H9 (cell line): Measurements from ENCODE around the gene RNASE7. TPM values are rescaled to one million over a fixed set of nuclear protein-coding genes. Genes with fewer than 3 reads are reported as not detected.

Experiments used
- DNase-seq: peaks from one replicate; pipeline ENCODE4 v3.0.0-alpha.2; 2017
- H2AFZ ChIP-seq: one replicate; pipeline ENCODE4 v1.6.1; 2013; ENCODE audit warnings: mild to moderate bottlenecking, low read length, control low read depth, moderate library complexity
- H2AK5ac ChIP-seq: 2 replicates; pipeline ENCODE4 v1.6.1; 2013; ENCODE audit warnings: low read length, control low read depth, mixed read lengths; ENCODE audit not compliant: insufficient read length
- H2BK120ac ChIP-seq: one replicate; pipeline ENCODE4 v1.6.1; 2013; ENCODE audit warnings: low read depth, mild to moderate bottlenecking, low read length, control low read depth, inconsistent platforms; ENCODE audit not compliant: poor library complexity, severe bottlenecking
- H2BK12ac ChIP-seq: 2 replicates; pipeline ENCODE4 v1.6.1; 2013; ENCODE audit warnings: low read length, control low read depth, mixed read lengths, low read depth; ENCODE audit not compliant: insufficient read length
- H2BK15ac ChIP-seq: 2 replicates; pipeline ENCODE4 v1.6.1; 2013; ENCODE audit warnings: low read depth, low read length, control low read depth
- H2BK20ac ChIP-seq: one replicate; pipeline ENCODE4 v1.6.1; 2013; ENCODE audit warnings: low read depth, mild to moderate bottlenecking, low read length, control low read depth, inconsistent platforms; ENCODE audit not compliant: poor library complexity, severe bottlenecking
- H2BK5ac ChIP-seq: 2 replicates; pipeline ENCODE4 v1.6.1; 2013; ENCODE audit warnings: low read length, control low read depth, mixed read lengths; ENCODE audit not compliant: insufficient read length
- H3K14ac ChIP-seq: 2 replicates; pipeline ENCODE4 v1.6.1; 2013; ENCODE audit warnings: low read length, control low read depth; ENCODE audit not compliant: insufficient read depth
- H3K18ac ChIP-seq: 2 replicates; pipeline ENCODE4 v1.6.1; 2013; ENCODE audit warnings: low read depth, mild to moderate bottlenecking, mixed read lengths, low read length, control low read depth; ENCODE audit not compliant: insufficient read length
- H3K23ac ChIP-seq: 2 replicates; pipeline ENCODE4 v1.6.1; 2013; ENCODE audit warnings: low read length, control low read depth, mixed read lengths, low read depth; ENCODE audit not compliant: insufficient read length
- H3K23me2 ChIP-seq: 2 replicates; pipeline ENCODE4 v1.6.1; 2013; ENCODE audit warnings: low read depth, mild to moderate bottlenecking, mixed read lengths, low read length, control low read depth; ENCODE audit not compliant: insufficient read length, poor library complexity, severe bottlenecking
- H3K27ac ChIP-seq: 2 replicates; pipeline ENCODE4 v1.5.1; 2013; ENCODE audit warnings: low read length, control low read depth, mixed read lengths, low read depth; ENCODE audit not compliant: insufficient read length
- H3K27me3 ChIP-seq: 2 replicates; pipeline ENCODE4 v1.6.1; 2013; ENCODE audit warnings: low read length, control low read depth, inconsistent platforms; ENCODE audit not compliant: insufficient read depth
- H3K4ac ChIP-seq: 2 replicates; pipeline ENCODE4 v1.6.1; 2013; ENCODE audit warnings: low read depth, mild to moderate bottlenecking, control low read depth, inconsistent platforms, low read length, moderate library complexity
- H3K4me1 ChIP-seq: 2 replicates; pipeline ENCODE4 v1.6.1; 2013; ENCODE audit warnings: low read length, control low read depth, inconsistent platforms; ENCODE audit not compliant: insufficient read depth
- H3K4me2 ChIP-seq: 2 replicates; pipeline ENCODE4 v1.6.1; 2013; ENCODE audit warnings: low read length, control low read depth, mixed read lengths; ENCODE audit not compliant: insufficient read length, insufficient read depth
- H3K56ac ChIP-seq: 2 replicates; pipeline ENCODE4 v1.6.1; 2013; ENCODE audit warnings: low read depth, mild to moderate bottlenecking, mixed read lengths, low read length, control low read depth; ENCODE audit not compliant: insufficient read length
- H3K79me1 ChIP-seq: 2 replicates; pipeline ENCODE4 v1.6.1; 2013; ENCODE audit warnings: low read depth, mild to moderate bottlenecking, moderate library complexity, low read length, control low read depth, inconsistent platforms; ENCODE audit not compliant: insufficient read depth, poor library complexity, severe bottlenecking
- H3K79me2 ChIP-seq: 2 replicates; pipeline ENCODE4 v1.6.1; 2013; ENCODE audit warnings: low read length, control low read depth, inconsistent platforms; ENCODE audit not compliant: insufficient read depth
- H3K9ac ChIP-seq: 2 replicates; pipeline ENCODE4 v1.6.1; 2013; ENCODE audit warnings: low read length, control low read depth, mixed read lengths; ENCODE audit not compliant: insufficient read length; ENCODE audit errors: extremely low read depth
- H3K9me3 ChIP-seq: one replicate; pipeline ENCODE4 v1.6.1; 2013; ENCODE audit warnings: low read depth, low read length, inconsistent platforms; ENCODE audit not compliant: control insufficient read depth
- H3T11ph ChIP-seq: one replicate; pipeline ENCODE4 v1.6.1; 2013; ENCODE audit warnings: mild to moderate bottlenecking, low read length, control low read depth, inconsistent platforms
- H4K20me1 ChIP-seq: one replicate; pipeline ENCODE4 v1.6.1; 2013; ENCODE audit not compliant: control insufficient read depth, insufficient read length, insufficient read depth
- H4K5ac ChIP-seq: 2 replicates; pipeline ENCODE4 v1.6.1; 2013; ENCODE audit warnings: low read depth, mild to moderate bottlenecking, mixed read lengths, low read length, control low read depth; ENCODE audit not compliant: insufficient read length
- H4K8ac ChIP-seq: replicated peaks from 2 replicates; pipeline ENCODE4 v1.6.1; 2013; ENCODE audit warnings: low read length, control low read depth, mixed read lengths, low read depth; ENCODE audit not compliant: insufficient read length
- H4K91ac ChIP-seq: 2 replicates; pipeline ENCODE4 v1.6.1; 2013; ENCODE audit warnings: low read depth, mild to moderate bottlenecking, moderate library complexity, mixed read lengths, low read length, control low read depth; ENCODE audit not compliant: insufficient read length
- H3K27ac Mint-ChIP-seq, 3 experiments: 2 replicates in 2 of 3; 3 replicates in 1 of 3; pipeline ENCODE4 v1.8.0; 2020 to 2021; ENCODE audit warnings: mixed read lengths in 3 of 3, mild to moderate bottlenecking in 1 of 3, moderate library complexity in 1 of 3
- H3K27me3 Mint-ChIP-seq: 2 replicates; pipeline ENCODE4 v1.8.0; 2021; ENCODE audit warnings: low read depth, mild to moderate bottlenecking, moderate library complexity, mixed read lengths
- H3K36me3 Mint-ChIP-seq, 3 experiments: 2 replicates in 2 of 3; 3 replicates in 1 of 3; pipeline ENCODE4 v1.8.0; 2020 to 2021; ENCODE audit warnings: low read depth in 3 of 3, mixed read lengths in 3 of 3; ENCODE audit not compliant: insufficient read depth in 1 of 3
- H3K4me1 Mint-ChIP-seq, 2 experiments: 2 replicates each; pipeline ENCODE4 v1.8.0; 2020; ENCODE audit warnings: mixed read lengths in 2 of 2
- H3K4me3 Mint-ChIP-seq, 2 experiments: 2 replicates in 1 of 2; 3 replicates in 1 of 2; pipeline ENCODE4 v1.8.0; 2020 to 2021; ENCODE audit warnings: mild to moderate bottlenecking in 2 of 2, mixed read lengths in 2 of 2, moderate library complexity in 1 of 2
- H3K9me3 Mint-ChIP-seq, 2 experiments: 2 replicates in 1 of 2; 3 replicates in 1 of 2; pipeline ENCODE4 v1.8.0; 2020; ENCODE audit warnings: mild to moderate bottlenecking in 2 of 2, mixed read lengths in 2 of 2, moderate library complexity in 1 of 2
- CTCF ChIP-seq: fragments of 200-600 bp; sonication (generic); conservative IDR thresholded peaks from 3 replicates; pipeline ENCODE4 v1.8.0; 2021; ENCODE audit warnings: antibody characterized with exemption, mild to moderate bottlenecking
- WGBS: extraction: QIAGEN DNeasy Blood & Tissue Kit; methylation state at CpG from one replicate; pipeline ENCODE4 v1.1.7; 2013; ENCODE audit warnings: missing lambda C conversion rate, low lambda C conversion rate, mixed read lengths; ENCODE audit not compliant: insufficient read length; ENCODE audit errors: extremely low coverage; 5-methylcytosine and 5-hydroxymethylcytosine counted together
- total RNA-seq: library from RNA; stranded (reverse); gene quantifications from 2 replicates; pipeline ENCODE4 v1.2.1, GENCODE V29; 2021

The RNASE7 gene
- total RNA-seq, 1 experiment from 2014 or later, result not detected

GRCh38 chr14:20998674-20999366, 43.3 kb upstream of the RNASE7 start, which contains the start of gene SLC39A2:
Gene SLC39A2, plus strand, starts transcription at chr14:20999293. Its CDS starts 154 bp downstream, at chr14:20999447.
- Histone ChIP-seq H3K23me2 (no peaks in the 10 kb centered on the region), H4K91ac (no peak within 1 kb of the TSS), H2BK12ac (no peak within 1 kb of the TSS), H3K79me1 (no peaks in the 10 kb centered on the region), H2BK5ac (no peak within 1 kb of the TSS), H3K9me3 (no peaks in the 10 kb centered on the region), H3K14ac (no peak within 1 kb of the TSS), H3T11ph (no peak within 1 kb of the TSS), H3K27ac (no peak within 1 kb of the TSS), H4K5ac (no peak within 1 kb of the TSS), H3K56ac (no peak within 1 kb of the TSS), H2BK15ac (no peak within 1 kb of the TSS), H3K4me2 (no peak within 1 kb of the TSS), H3K9ac (no peak within 1 kb of the TSS), H3K27me3 (no peaks in the 10 kb centered on the region), H4K20me1 (no peaks in the 10 kb centered on the region), H2BK120ac (no peak within 1 kb of the TSS), H4K8ac (no peak within 1 kb of the TSS), H3K18ac (no peak within 1 kb of the TSS), H3K4me1 (no peaks in the 10 kb centered on the region), H3K4ac (no peak within 1 kb of the TSS), H3K23ac (no peak within 1 kb of the TSS), H2AFZ (no peak within 1 kb of the TSS), H2BK20ac (no peak within 1 kb of the TSS), H3K79me2 (no peaks in the 10 kb centered on the region), H2AK5ac (no peak within 1 kb of the TSS)
- Mint-ChIP-seq H3K27me3 (no peaks in the 10 kb centered on the region; the same call in 1 of the 2 replicates), H3K36me3 (peaks cover 19 to 32% (median 29%) of the 10 kb centered on the region in 3 experiments; a peak in 5 of 7 replicates), H3K27ac (peak within 1 kb of the TSS in 1 of 3 experiments; percentile 35; a peak in 1 of 7 replicates), H3K4me3 (no peak within 1 kb of the TSS; a peak in 1 of 5 replicates), H3K9me3 (no peaks in the 10 kb centered on the region), H3K4me1 (peaks cover 17 to 19% of the 10 kb centered on the region in 2 experiments)
- TF ChIP-seq CTCF, result no peak
- DNase-seq, result peak; percentile 75
- WGBS, result no CpG with 5 or more reads among the region's 6 CpGs
